ENCODE data around the gene ANKMY1. TPM values are rescaled to one million over a fixed set of nuclear protein-coding genes. Genes with fewer than 3 reads are reported as not detected.
"Not testable (repeated sequence)": the region's sequence is repeated elsewhere in the genome, so short reads cannot be mapped to it uniquely, and the experiment has no call there.

Gene ANKMY1
- total RNA-seq, 4 donors from 2014 or later, result 9.1 to 10.9 (median 10.2) TPM

DNA sequence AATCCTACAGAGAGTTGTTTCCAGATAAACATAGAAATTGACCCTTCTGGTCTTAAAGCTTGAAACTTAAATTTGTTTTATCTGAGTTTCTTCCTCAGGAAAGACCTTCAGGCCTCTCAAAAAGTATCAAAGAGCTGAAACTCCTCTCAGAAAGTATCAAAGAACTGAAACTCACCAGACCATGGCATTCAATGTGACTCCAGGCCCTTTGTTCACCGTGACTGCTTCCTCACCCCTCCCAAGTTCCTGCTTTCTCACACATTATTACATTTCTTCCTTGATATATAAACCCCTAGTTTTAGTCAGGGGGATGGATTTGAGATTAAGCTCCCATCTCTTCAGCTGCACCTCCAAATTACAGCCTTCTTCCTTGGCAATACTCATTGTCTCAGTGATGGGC, 6.0 kb downstream of the ANKMY1 start:
- no peak overlapping the region for H3K27ac ChIP-seq (replicated peaks in 1 of 4)
- H3K4me3 ChIP-seq, result no peak overlapping the region
- H3K36me3 ChIP-seq, result peaks cover 0 to 28% (median 8%) of the 10 kb centered on the region in 4 donors
- TF ChIP-seq, protein P1, sequence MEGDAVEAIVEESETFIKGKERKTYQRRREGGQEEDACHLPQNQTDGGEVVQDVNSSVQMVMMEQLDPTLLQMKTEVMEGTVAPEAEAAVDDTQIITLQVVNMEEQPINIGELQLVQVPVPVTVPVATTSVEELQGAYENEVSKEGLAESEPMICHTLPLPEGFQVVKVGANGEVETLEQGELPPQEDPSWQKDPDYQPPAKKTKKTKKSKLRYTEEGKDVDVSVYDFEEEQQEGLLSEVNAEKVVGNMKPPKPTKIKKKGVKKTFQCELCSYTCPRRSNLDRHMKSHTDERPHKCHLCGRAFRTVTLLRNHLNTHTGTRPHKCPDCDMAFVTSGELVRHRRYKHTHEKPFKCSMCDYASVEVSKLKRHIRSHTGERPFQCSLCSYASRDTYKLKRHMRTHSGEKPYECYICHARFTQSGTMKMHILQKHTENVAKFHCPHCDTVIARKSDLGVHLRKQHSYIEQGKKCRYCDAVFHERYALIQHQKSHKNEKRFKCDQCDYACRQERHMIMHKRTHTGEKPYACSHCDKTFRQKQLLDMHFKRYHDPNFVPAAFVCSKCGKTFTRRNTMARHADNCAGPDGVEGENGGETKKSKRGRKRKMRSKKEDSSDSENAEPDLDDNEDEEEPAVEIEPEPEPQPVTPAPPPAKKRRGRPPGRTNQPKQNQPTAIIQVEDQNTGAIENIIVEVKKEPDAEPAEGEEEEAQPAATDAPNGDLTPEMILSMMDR (IDR thresholded peaks at IDR 0.05), result no peak
- TF ChIP-seq POLR2AphosphoS5 (IDR thresholded peaks at IDR 0.05) (no peak), POLR2A (IDR thresholded peaks at IDR 0.05; ENCODE audit: low read depth) (no peak), EP300 (IDR thresholded peaks at IDR 0.05) (no peak)
- peaks cover 0 to 6% (median 0%) of the 10 kb centered on the region in 4 donors for H3K27me3 ChIP-seq
- WGBS, result 46% methylated on average over 1 of the region's 1 CpG
- H3K4me1 ChIP-seq, result peaks cover 0 to 3% (median 2%) of the 10 kb centered on the region in 4 donors
- no peaks in the 10 kb centered on the region for H3K9me3 ChIP-seq
- intact Hi-C loops (cut with DNase I), result no loop called here
- no peak for DNase-seq (ENCODE audit: extremely low spot score)

DNA sequence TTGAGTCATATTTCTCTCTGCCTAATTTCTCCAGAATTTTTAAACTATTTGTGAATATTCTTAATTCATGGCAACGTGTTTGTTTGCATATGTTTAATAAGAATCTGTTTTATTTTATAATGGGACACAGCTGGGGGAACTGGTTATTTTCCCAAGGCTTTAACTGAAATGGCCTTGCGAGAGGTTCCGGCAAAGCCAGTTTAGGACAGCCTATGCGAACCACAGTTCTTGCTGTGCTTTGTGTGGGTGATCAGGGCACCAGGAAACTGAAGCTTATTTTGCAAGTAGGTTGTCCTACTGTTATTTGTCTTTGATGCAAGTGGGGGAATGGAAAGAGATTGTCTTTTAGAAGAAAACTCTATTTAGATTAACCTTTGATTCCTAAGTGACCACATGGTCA, 6.5 kb downstream of the ANKMY1 start:
- peaks cover 0 to 1% (median 0%) of the 10 kb centered on the region in 4 donors for H3K27me3 ChIP-seq
- TF ChIP-seq, protein P1 (IDR thresholded peaks at IDR 0.05), result no peak
- TF ChIP-seq POLR2A (IDR thresholded peaks at IDR 0.05; ENCODE audit: low read depth) (no peak), EP300 (IDR thresholded peaks at IDR 0.05) (no peak), POLR2AphosphoS5 (IDR thresholded peaks at IDR 0.05) (no peak)
- peaks cover 0 to 28% (median 8%) of the 10 kb centered on the region in 4 donors for H3K36me3 ChIP-seq
- H3K4me1 ChIP-seq, result no peaks in the 10 kb centered on the region
- no peak overlapping the region for H3K27ac ChIP-seq (replicated peaks in 1 of 4)
- intact Hi-C loops (cut with DNase I), result no loop called here
- H3K9me3 ChIP-seq, result no peaks in the 10 kb centered on the region
- WGBS, result 92% methylated on average over 4 of the region's 4 CpGs
- H3K4me3 ChIP-seq, result no peak overlapping the region
- no peak for DNase-seq (ENCODE audit: extremely low spot score)

DNA sequence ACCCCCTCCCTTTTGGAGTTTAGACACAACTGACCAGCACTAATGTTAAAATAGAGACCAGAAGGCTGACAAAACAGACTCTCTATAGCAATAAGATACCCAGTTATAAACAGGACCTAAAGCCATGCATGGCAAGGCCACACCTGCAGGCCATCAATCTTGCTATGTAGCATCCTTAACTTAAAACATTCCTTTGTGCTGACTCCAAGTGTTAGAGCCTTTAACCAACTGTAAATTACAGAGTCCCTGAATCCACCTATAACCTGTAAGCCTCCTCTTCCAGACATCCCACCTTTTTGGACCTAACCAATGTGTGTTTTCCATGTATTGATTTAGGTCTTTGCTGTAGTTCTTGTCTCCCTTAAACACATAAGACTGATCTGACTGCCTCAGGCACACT, 17.9 kb downstream of the ANKMY1 start:
- H3K36me3 ChIP-seq, result peaks cover 5 to 45% (median 20%) of the 10 kb centered on the region in 4 donors
- no peaks in the 10 kb centered on the region for H3K4me1 ChIP-seq
- no peak for DNase-seq (ENCODE audit: extremely low spot score)
- intact Hi-C loops (cut with DNase I), result no loop called here
- TF ChIP-seq, protein P1 (IDR thresholded peaks at IDR 0.05), result no peak
- TF ChIP-seq POLR2AphosphoS5 (IDR thresholded peaks at IDR 0.05) (no peak), POLR2A (IDR thresholded peaks at IDR 0.05; ENCODE audit: low read depth) (no peak), EP300 (IDR thresholded peaks at IDR 0.05) (no peak)
- H3K9me3 ChIP-seq, result no peaks in the 10 kb centered on the region
- H3K27ac ChIP-seq (replicated peaks in 1 of 4), result no peak overlapping the region
- no peak overlapping the region for H3K4me3 ChIP-seq
- no peaks in the 10 kb centered on the region for H3K27me3 ChIP-seq

DNA sequence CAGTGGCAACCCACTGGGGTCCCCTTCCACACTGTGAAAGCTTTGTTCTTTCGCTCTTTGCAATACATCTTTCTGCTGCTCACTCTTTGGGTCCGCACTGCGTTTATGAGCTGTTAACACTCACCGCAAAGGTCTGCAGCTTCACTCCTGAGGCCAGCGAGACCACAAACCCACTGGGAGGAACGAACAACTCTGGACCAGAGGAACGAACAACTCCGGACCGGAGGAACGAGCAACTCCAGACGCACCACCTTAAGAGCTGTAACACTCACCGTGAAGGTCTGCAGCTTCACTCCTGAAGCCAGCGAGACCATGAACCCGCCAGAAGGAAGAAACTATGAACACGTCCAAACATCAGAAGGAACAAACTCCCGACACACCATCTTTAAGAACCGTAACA, 18.7 kb downstream of the ANKMY1 start:
- H3K36me3 ChIP-seq, result peaks cover 5 to 53% (median 24%) of the 10 kb centered on the region in 4 donors

DNA sequence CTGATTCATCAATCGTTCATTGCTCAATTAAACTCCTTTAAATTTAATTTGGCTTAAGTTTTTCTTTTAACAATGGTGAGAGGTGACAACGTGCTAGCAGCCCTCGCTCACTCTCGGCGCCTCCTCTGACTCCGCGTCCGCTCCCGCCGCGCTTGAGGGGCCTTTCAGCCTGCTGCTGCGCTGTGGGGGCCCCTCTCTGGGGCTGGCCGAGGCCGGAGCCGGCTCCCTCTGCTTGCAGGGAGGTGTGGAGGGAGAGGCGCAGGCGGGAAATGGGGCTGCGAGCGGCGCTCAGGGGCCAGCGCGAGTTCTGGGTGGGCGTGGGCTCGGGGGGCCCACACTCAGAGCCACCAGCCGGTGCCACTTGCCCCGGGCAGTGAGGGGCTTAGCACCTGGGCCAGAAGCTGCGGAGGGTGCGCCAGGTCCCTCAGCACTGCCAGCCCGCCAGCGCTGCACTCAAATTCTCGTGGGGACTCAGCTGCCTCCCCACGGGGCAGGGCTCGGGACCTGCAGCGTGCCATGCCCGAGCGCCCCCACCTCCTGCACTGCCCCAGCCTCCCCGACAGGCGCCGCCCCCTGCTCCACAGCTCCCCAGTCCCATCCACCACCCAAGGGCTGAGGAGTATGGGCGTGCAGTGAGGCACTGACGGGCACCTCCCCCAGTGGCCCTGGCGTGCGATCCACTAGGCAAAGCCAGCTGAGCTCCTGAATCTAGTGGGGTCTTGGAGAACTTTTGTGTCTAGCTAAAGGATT, 19.6 kb downstream of the ANKMY1 start:
- TF ChIP-seq POLR2AphosphoS5 (IDR thresholded peaks at IDR 0.05) (no peak), POLR2A (IDR thresholded peaks at IDR 0.05; ENCODE audit: low read depth) (no peak)
- Histone ChIP-seq H3K9me3 (no peaks in the 10 kb centered on the region), H3K4me3 (no peak overlapping the region), H3K27ac (replicated peaks in 1 of 4) (no peak overlapping the region), H3K4me1 (no peaks in the 10 kb centered on the region), H3K27me3 (no peaks in the 10 kb centered on the region), H3K36me3 (peaks cover 5 to 51% (median 24%) of the 10 kb centered on the region in 4 donors)
- intact Hi-C loops (cut with DNase I), result no loop called here
- DNase-seq (ENCODE audit: extremely low spot score), result no peak
- WGBS, result 94% methylated on average over 21 of the region's 43 CpGs

More for the DNA sequence above, 18.7 kb downstream of the ANKMY1 start:
- WGBS, result 96% methylated on average over 17 of the region's 17 CpGs
- H3K27me3 ChIP-seq; intact Hi-C loops (cut with DNase I); DNase-seq (ENCODE audit: extremely low spot score); H3K4me1 ChIP-seq; H3K27ac ChIP-seq (replicated peaks in 1 of 4); H3K4me3 ChIP-seq; H3K9me3 ChIP-seq: not testable (repeated sequence)
